Keratinocyte (primary cell): ENCODE results near the gene SEL1L2. TPM values are rescaled to one million over a fixed set of nuclear protein-coding genes. Genes with fewer than 3 reads are reported as not detected.

Source experiments
- DNase-seq: peaks from one replicate; pipeline ENCODE4 v3.0.0-alpha.2; 2011; ENCODE audit warnings: low read depth, missing footprints, low spot score
- FAIRE-seq: peaks from 2 replicates; lab custom pipeline; 2011; peaks lifted over from hg19 to GRCh38; lab: Jason Lieb, UNC
- H2AFZ ChIP-seq: 2 replicates; pipeline ENCODE4 v1.6.0; 2012; ENCODE audit warnings: low read length, control low read depth, inconsistent platforms; ENCODE audit not compliant: control insufficient read depth
- H3K27ac ChIP-seq: 2 replicates; pipeline ENCODE4 v1.5.1; 2011; ENCODE audit warnings: low read length; ENCODE audit not compliant: control insufficient read depth, insufficient read depth
- H3K27me3 ChIP-seq: 3 replicates; pipeline ENCODE4 v1.6.0; 2011; ENCODE audit warnings: low read length; ENCODE audit not compliant: control insufficient read depth, insufficient read depth; ENCODE audit errors: extremely low read depth
- H3K36me3 ChIP-seq, 2 experiments: 2 replicates in 1 of 2; 3 replicates in 1 of 2; pipeline ENCODE4 v1.5.1; 2011; ENCODE audit warnings: low read length in 2 of 2, mild to moderate bottlenecking in 1 of 2; ENCODE audit not compliant: control insufficient read depth in 2 of 2, insufficient read depth in 2 of 2; ENCODE audit errors: extremely low read depth in 1 of 2
- H3K4me1 ChIP-seq: 3 replicates; pipeline ENCODE4 v1.5.1; 2011; ENCODE audit warnings: low read length; ENCODE audit not compliant: control insufficient read depth, insufficient read depth; ENCODE audit errors: extremely low read depth
- H3K4me2 ChIP-seq: 3 replicates; pipeline ENCODE4 v1.6.0; 2011; ENCODE audit warnings: low read depth, low read length; ENCODE audit not compliant: control insufficient read depth, insufficient read depth; ENCODE audit errors: extremely low read depth
- H3K4me3 ChIP-seq, 3 experiments: fragments of 200-600 bp in 1 of 3; sonication (generic) in 1 of 3; 2 replicates in 2 of 3; 3 replicates in 1 of 3; pipeline ENCODE4 v1.5.1; 2011 to 2016; ENCODE audit warnings: low read length in 3 of 3, mild to moderate bottlenecking in 3 of 3, control low read depth in 2 of 3, inconsistent platforms in 1 of 3, low read depth in 1 of 3, mixed read lengths in 1 of 3, mixed run types in 1 of 3, moderate library complexity in 1 of 3; ENCODE audit not compliant: control insufficient read depth in 2 of 3, insufficient read depth in 2 of 3; ENCODE audit errors: extremely low read depth in 1 of 3
- H3K79me2 ChIP-seq: 2 replicates; pipeline ENCODE4 v1.6.0; 2012; ENCODE audit warnings: low read length; ENCODE audit not compliant: control insufficient read depth, insufficient read depth
- H3K9ac ChIP-seq: 3 replicates; pipeline ENCODE4 v1.6.0; 2011; ENCODE audit warnings: low read length; ENCODE audit not compliant: control insufficient read depth, insufficient read depth; ENCODE audit errors: extremely low read depth
- H3K9me1 ChIP-seq: 3 replicates; pipeline ENCODE4 v1.6.0; 2011; ENCODE audit warnings: low read length; ENCODE audit not compliant: control insufficient read depth, insufficient read depth; ENCODE audit errors: extremely low read depth
- H3K9me3 ChIP-seq: 2 replicates; pipeline ENCODE4 v1.5.1; 2012; ENCODE audit warnings: low read depth, low read length; ENCODE audit not compliant: control insufficient read depth
- H4K20me1 ChIP-seq: 3 replicates; pipeline ENCODE4 v1.6.0; 2011; ENCODE audit warnings: low read length; ENCODE audit not compliant: control insufficient read depth, insufficient read depth; ENCODE audit errors: extremely low read depth
- CTCF ChIP-seq, 3 experiments: IDR thresholded peaks in 1 of 3; conservative IDR thresholded peaks in 1 of 3; optimal IDR thresholded peaks in 1 of 3; 2 replicates in 2 of 3; 3 replicates in 1 of 3; pipeline versions ENCODE3 to v1.5.1; 2011; ENCODE audit warnings: low read length in 3 of 3, mild to moderate bottlenecking in 3 of 3, moderate library complexity in 2 of 3, control low read depth in 1 of 3, inconsistent platforms in 1 of 3; ENCODE audit not compliant: insufficient read depth in 2 of 3; ENCODE audit errors: extremely low read depth in 1 of 3
- EZH2 ChIP-seq: IDR thresholded peaks from one replicate; pipeline ENCODE4 v1.6.1; 2012; ENCODE audit warnings: inconsistent platforms, mild to moderate bottlenecking, low read length, moderate library complexity
- dilution Hi-C: fragments of 300-500 bp; cut with MboI; formaldehyde crosslinking; loops from one replicate; pipeline ENCODE4 v1.7.0; 2020; ENCODE audit warnings: low sequenced_read_pairs; ENCODE audit not compliant: extremely low pct_ligation_motif_present
- polyA plus RNA-seq, 5 experiments: library from polyadenylated mRNA; depleted of rRNA in 3 of 5; stranded (reverse) in 3 of 5; stranded (forward) in 1 of 5; unstranded in 1 of 5; fragments of >200 nt; gene quantifications; 1 replicate in 1 of 5; 2 replicates in 3 of 5; 3 replicates in 1 of 5; pipeline versions ENCODE4 v1.2.1 to v1.2.3, GENCODE V29; 2011 to 2012; ENCODE audit warnings: missing spikeins in 2 of 5, low read depth in 1 of 5, low replicate concordance in 1 of 5

Gene SEL1L2
- polyA plus RNA-seq, 1 donor (not counting 4 experiments of a cell fraction or from before 2014, with no cell fraction given): not detected

GRCh38 chr20:13822459-13822858, 168.0 kb downstream of the SEL1L2 start:
- Histone ChIP-seq H3K27me3 (no peaks in the 10 kb centered on the region), H3K4me3 (no peak overlapping the region), H4K20me1 (no peaks in the 10 kb centered on the region), H3K4me1 (no peaks in the 10 kb centered on the region), H3K4me2 (no peak overlapping the region), H2AFZ (no peak overlapping the region), H3K36me3 (peaks cover 0 to 5% of the 10 kb centered on the region in 2 experiments), H3K9me1 (no peaks in the 10 kb centered on the region), H3K9ac (no peak overlapping the region), H3K27ac (no peak overlapping the region), H3K9me3 (no peaks in the 10 kb centered on the region), H3K79me2 (no peaks in the 10 kb centered on the region)
- dilution Hi-C loops: no loop called here
- no peak for TF ChIP-seq CTCF (optimal IDR thresholded peaks at IDR 0.05 in 1 of 3, IDR thresholded peaks at IDR 0.05 in 1 of 3, conservative IDR thresholded peaks at IDR 0.05 in 1 of 3; ENCODE audit: extremely low read depth in 1 of 3, insufficient read depth in 2 of 3, low read length in 3 of 3)
- no peak for TF ChIP-seq EZH2
- no peak for FAIRE-seq
- no peak for DNase-seq

GRCh38 chr20:13821876-13822275, 168.5 kb downstream of the SEL1L2 start:
- Histone ChIP-seq H3K79me2 (no peaks in the 10 kb centered on the region), H3K4me2 (no peak overlapping the region), H3K36me3 (peaks cover 0 to 5% of the 10 kb centered on the region in 2 experiments), H3K4me1 (no peaks in the 10 kb centered on the region), H4K20me1 (no peaks in the 10 kb centered on the region), H3K9me1 (no peaks in the 10 kb centered on the region), H3K27me3 (no peaks in the 10 kb centered on the region), H3K4me3 (no peak overlapping the region), H3K9me3 (no peaks in the 10 kb centered on the region), H3K27ac (no peak overlapping the region), H2AFZ (no peak overlapping the region), H3K9ac (no peak overlapping the region)
- DNase-seq (no peak), FAIRE-seq (no peak)
- dilution Hi-C loops: no loop called here
- TF ChIP-seq EZH2 (no peak), CTCF (optimal IDR thresholded peaks at IDR 0.05 in 1 of 3, IDR thresholded peaks at IDR 0.05 in 1 of 3, conservative IDR thresholded peaks at IDR 0.05 in 1 of 3; ENCODE audit: extremely low read depth in 1 of 3, insufficient read depth in 2 of 3, low read length in 3 of 3) (no peak)
